GM12878 (cell line): Measurements from ENCODE around the gene ZCCHC24. TPM values are rescaled to one million over a fixed set of nuclear protein-coding genes. Genes with fewer than 3 reads are reported as not detected.

Experiments used
- ATAC-seq: fragments of 200-7000 bp; cut with Tn5 transposase; 3 replicates; pipeline ENCODE4 v1.9.1; 2020; ENCODE audit warnings: mild to moderate bottlenecking, moderate library complexity
- BruUV-seq: library from RNA; stranded (reverse); fragments of 400-500 nt; replicated peaks from 2 replicates; lab custom pipeline; 2021; lab: Mats Ljungman, UMichigan
- CTCF ChIA-PET: fragments of 300-600 bp; sonication (Branson Sonifier 250); formaldehyde crosslinking; extraction: SDS; loops from one replicate; lab custom pipeline; 2021; ENCODE audit warnings: inconsistent platforms; lab: Yijun Ruan, JAX
- POLR2A ChIA-PET: fragments of 350-600 bp; formaldehyde crosslinking; extraction: SDS; loops from one replicate; lab custom pipeline; 2021; ENCODE audit warnings: inconsistent platforms; lab: Charles Lee
- RAD21 ChIA-PET: fragments of 300-600 bp; sonication (Branson Sonifier 250); formaldehyde crosslinking; loops from one replicate; lab custom pipeline; 2023; ENCODE audit warnings: antibody characterized with exemption; ENCODE audit not compliant: unreplicated experiment; lab: Charles Lee
- SMC1A ChIA-PET: fragments of 300-600 bp; sonication (Branson Sonifier 250); formaldehyde crosslinking; loops from one replicate; lab custom pipeline; 2023; ENCODE audit not compliant: unreplicated experiment, uncharacterized antibody; lab: Charles Lee
- DNase-seq: peaks from one replicate; pipeline ENCODE4 v3.0.0-alpha.2; 2011; ENCODE audit warnings: low read depth, low spot score
- FAIRE-seq: peaks from 3 replicates; lab custom pipeline; 2011; peaks lifted over from hg19 to GRCh38; lab: Jason Lieb, UNC
- H2AFZ ChIP-seq: 2 replicates; pipeline ENCODE4 v1.6.0; 2011; ENCODE audit warnings: low read depth, low read length, control low read depth; ENCODE audit not compliant: control insufficient read depth
- H3K27ac ChIP-seq: 2 replicates; pipeline ENCODE4 v1.5.1; 2011; ENCODE audit warnings: control low read depth; ENCODE audit not compliant: control insufficient read depth, insufficient read depth
- H3K27me3 ChIP-seq, 2 experiments: replicated peaks in 1 of 2; 2 replicates each; pipeline versions ENCODE4 v1.6.0 to v1.6.1; 2011; ENCODE audit warnings: low read length in 1 of 2; ENCODE audit not compliant: control insufficient read depth in 2 of 2, insufficient read depth in 2 of 2
- H3K36me3 ChIP-seq, 2 experiments: 2 replicates each; pipeline ENCODE4 v1.5.1; 2011; ENCODE audit warnings: low read length in 1 of 2; ENCODE audit not compliant: control insufficient read depth in 2 of 2, insufficient read depth in 2 of 2
- H3K4me1 ChIP-seq: 2 replicates; pipeline ENCODE4 v1.6.1; 2011; ENCODE audit warnings: mild to moderate bottlenecking, low read length, moderate library complexity, mixed read lengths; ENCODE audit not compliant: control insufficient read depth, insufficient read depth
- H3K4me2 ChIP-seq: 2 replicates; pipeline ENCODE4 v1.6.0; 2011; ENCODE audit warnings: control low read depth; ENCODE audit not compliant: control insufficient read depth, insufficient read depth
- H3K4me3 ChIP-seq: fragments of 200-600 bp; sonication (generic); 2 replicates; pipeline ENCODE4 v1.5.1; 2016
- H3K79me2 ChIP-seq: 2 replicates; pipeline ENCODE4 v1.6.0; 2011; ENCODE audit warnings: low read length; ENCODE audit not compliant: control insufficient read depth, insufficient read depth
- H3K9ac ChIP-seq: 2 replicates; pipeline ENCODE4 v1.8.0; 2011; ENCODE audit warnings: low read length, control low read depth, mixed read lengths; ENCODE audit not compliant: control insufficient read depth, insufficient read depth
- H3K9me3 ChIP-seq: replicated peaks from 3 replicates; pipeline ENCODE4 v1.5.1; 2011; ENCODE audit warnings: mild to moderate bottlenecking, low read length; ENCODE audit not compliant: control insufficient read depth, insufficient read depth
- H4K20me1 ChIP-seq: 2 replicates; pipeline ENCODE4 v1.6.0; 2011; ENCODE audit not compliant: control insufficient read depth, insufficient read depth
- ESRRA ChIP-seq: IDR thresholded peaks from 2 replicates; pipeline ENCODE4 v1.6.1; 2012; ENCODE audit warnings: mild to moderate bottlenecking, low read length, improper control_type of control experiment
- HDAC2 ChIP-seq: fragments of 200-600 bp; sonication (generic); IDR thresholded peaks from 2 replicates; pipeline ENCODE4 v1.6.1; 2017
- IRF4 ChIP-seq: IDR thresholded peaks from 2 replicates; pipeline ENCODE4 v1.6.1; 2011; ENCODE audit warnings: low read depth, low read length
- JUND ChIP-seq: IDR thresholded peaks from 2 replicates; pipeline ENCODE4 v1.6.1; 2012; ENCODE audit warnings: low read depth, mild to moderate bottlenecking, low read length, improper control_type of control experiment, moderate library complexity
- RAD21 ChIP-seq: IDR thresholded peaks from 2 replicates; pipeline ENCODE4 v1.6.1; 2011; ENCODE audit warnings: mild to moderate bottlenecking, low read depth, low read length, moderate library complexity; ENCODE audit not compliant: insufficient read depth
- RAD51 ChIP-seq: fragments of 450-650 bp; IDR thresholded peaks from 2 replicates; pipeline ENCODE4 v1.6.1; 2016; ENCODE audit warnings: moderate library complexity, mild to moderate bottlenecking, inconsistent platforms
- SMC3 ChIP-seq: IDR thresholded peaks from 2 replicates; pipeline ENCODE4 v1.6.1; 2011; ENCODE audit warnings: low read length, improper control_type of control experiment, borderline replicate concordance
- SREBF1 ChIP-seq: IDR thresholded peaks from 2 replicates; pipeline ENCODE4 v1.6.1; 2012; ENCODE audit warnings: mild to moderate bottlenecking, low read length
- USF1 ChIP-seq: IDR thresholded peaks from 2 replicates; pipeline ENCODE4 v1.6.1; 2011; ENCODE audit warnings: borderline replicate concordance, low read depth, mild to moderate bottlenecking, moderate library complexity, mixed read lengths, low read length; ENCODE audit not compliant: insufficient read depth; ENCODE audit errors: extremely low read length
- YY1 ChIP-seq: IDR thresholded peaks from 2 replicates; pipeline ENCODE4 v1.6.1; 2011; ENCODE audit warnings: low read depth, mild to moderate bottlenecking, low read length
- WGBS: methylation state at CpG from one replicate; pipeline ENCODE4 v1.1.6; 2016; ENCODE audit warnings: low lambda C conversion rate; ENCODE audit not compliant: insufficient replicate concordance, insufficient coverage; ENCODE audit errors: missing lambda C conversion rate; 5-methylcytosine and 5-hydroxymethylcytosine counted together
- in situ Hi-C: fragments of 300-500 bp; cut with MboI; formaldehyde crosslinking; loops from 9 replicates; pipeline ENCODE4 v1.14.3; 2018; ENCODE audit warnings: mixed read lengths
- intact Hi-C: fragments of 100-400 bp; cut with micrococcal nuclease; formaldehyde crosslinking; loops from one replicate; pipeline ENCODE4 v1.14.2; 2022; ENCODE audit not compliant: unreplicated experiment
- polyA plus RNA-seq, 11 experiments: library from polyadenylated mRNA; depleted of rRNA in 4 of 11; unstranded in 6 of 11; stranded (reverse) in 5 of 11; fragments of >200 nt; fragmentation: Nextera tagmentation in 4 of 11; fragmentation: Illumina TruSeq in 1 of 11; extraction: Ambion mirVana in 4 of 11; extraction: Trizol in 1 of 11; gene quantifications; 1 replicate in 1 of 11; 2 replicates in 10 of 11; pipeline versions ENCODE4 v1.2.1 to v1.2.3, GENCODE V29; 2011 to 2016; ENCODE audit warnings: inconsistent platforms in 2 of 11, missing spikeins in 2 of 11, low read depth in 1 of 11
- total RNA-seq, 4 experiments: library from RNA; depleted of rRNA in 3 of 4; stranded (reverse); fragments of >200 nt in 3 of 4; fragmentation: Illumina TruSeq in 1 of 4; extraction: Trizol in 1 of 4; gene quantifications; 2 replicates each; pipeline versions ENCODE4 v1.2.1 to v1.2.3, GENCODE V29; 2013 to 2021
- TF ChIP-seq, protein P1 (sequence below), 3 experiments: IDR thresholded peaks in 2 of 3; conservative IDR thresholded peaks in 1 of 3; 2 replicates each; pipeline ENCODE4 v1.5.1; 2011; ENCODE audit warnings: low read depth in 3 of 3, low read length in 3 of 3, mild to moderate bottlenecking in 3 of 3, control low read depth in 2 of 3, moderate library complexity in 2 of 3, inconsistent platforms in 1 of 3, mixed read lengths in 1 of 3; ENCODE audit not compliant: control insufficient read depth in 2 of 3, insufficient read depth in 1 of 3; ENCODE audit errors: extremely low read depth in 1 of 3

Gene ZCCHC24
- total and polyA plus RNA-seq, 10 of the 15 experiments (the other 5 are each of a cell fraction or from before 2014, with no cell fraction given): 0.02 to 0.62 (median 0.04) TPM; not detected in 4

DNA sequence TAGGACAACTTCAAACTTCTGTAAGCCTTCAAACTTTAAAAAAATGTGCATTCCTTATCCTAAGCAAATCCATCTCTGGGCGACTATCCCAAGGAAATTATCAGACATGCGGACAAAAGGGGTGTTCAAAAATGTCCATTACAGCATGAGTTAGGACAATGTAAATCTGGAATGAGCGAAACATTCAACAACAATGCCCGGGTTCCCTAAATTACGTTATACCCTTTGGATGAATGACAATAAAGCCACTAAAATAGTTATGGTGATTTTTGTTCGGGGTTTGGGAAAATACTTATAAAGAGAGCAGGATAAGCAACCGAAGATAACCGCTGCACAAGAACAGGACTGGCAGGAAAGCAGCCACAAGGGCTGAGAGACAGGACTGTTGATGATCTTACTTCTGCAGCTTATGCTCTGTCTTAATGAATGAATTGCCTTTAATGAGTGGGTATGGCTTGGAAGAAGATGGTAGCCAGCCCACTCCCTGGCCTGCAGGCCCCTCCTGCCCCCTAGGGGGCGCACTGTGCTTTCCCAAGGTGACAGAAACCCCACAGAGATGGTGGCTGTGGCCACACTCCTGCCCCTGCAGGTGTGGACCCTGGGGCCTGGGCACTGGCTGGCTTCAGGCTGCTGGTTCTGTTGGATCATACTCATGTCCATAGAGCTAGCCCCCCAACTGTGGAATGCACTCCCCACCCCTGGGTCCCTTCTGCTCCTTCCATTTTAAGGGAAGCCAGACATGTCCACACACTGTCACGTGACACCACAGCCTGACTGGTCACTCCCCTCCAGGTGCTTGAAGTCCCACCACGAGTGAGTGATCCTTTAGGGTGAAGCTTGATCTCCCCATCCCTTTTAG is 45.0 kb downstream of the ZCCHC24 start:
- BruUV-seq: no TSS peak
- Histone ChIP-seq H3K36me3 (no peaks in the 10 kb centered on the region), H3K9me3 (no peaks in the 10 kb centered on the region), H2AFZ (no peak overlapping the region; the same call in 1 of the 2 replicates), H3K4me2 (no peak overlapping the region), H3K9ac (no peak overlapping the region), H3K27ac (no peak overlapping the region), H3K4me3 (no peak overlapping the region), H3K27me3 (no peaks in the 10 kb centered on the region; a peak in 3 of 4 replicates), H3K4me1 (no peaks in the 10 kb centered on the region), H4K20me1 (no peaks in the 10 kb centered on the region), H3K79me2 (no peaks in the 10 kb centered on the region)
- intact Hi-C loops: loop anchor here (1.0 kb wide), 2 partner anchors 67 to 87 kb away; no protein-coding TSS in a partner anchor
- in situ Hi-C loops: no loop called here
- RAD21 ChIA-PET: interaction anchor here (0.6 to 1.2 kb wide), 3 partner anchors 26 to 743 kb away, joined by 3 read pairs; no protein-coding TSS in a partner anchor
- SMC1A ChIA-PET: no interaction called here
- no peak for DNase-seq
- TF ChIP-seq ESRRA (no peak), SMC3 (peak; percentile 60), RAD21 (peak; percentile 65), YY1 (peak; percentile 66), IRF4 (no peak), USF1 (peak; percentile 40), HDAC2 (no peak), JUND (no peak), RAD51 (0 out of 2 replicates have a peak, but pooled peaks have one; percentile 47), SREBF1 (no peak)
- TF ChIP-seq, protein P1, sequence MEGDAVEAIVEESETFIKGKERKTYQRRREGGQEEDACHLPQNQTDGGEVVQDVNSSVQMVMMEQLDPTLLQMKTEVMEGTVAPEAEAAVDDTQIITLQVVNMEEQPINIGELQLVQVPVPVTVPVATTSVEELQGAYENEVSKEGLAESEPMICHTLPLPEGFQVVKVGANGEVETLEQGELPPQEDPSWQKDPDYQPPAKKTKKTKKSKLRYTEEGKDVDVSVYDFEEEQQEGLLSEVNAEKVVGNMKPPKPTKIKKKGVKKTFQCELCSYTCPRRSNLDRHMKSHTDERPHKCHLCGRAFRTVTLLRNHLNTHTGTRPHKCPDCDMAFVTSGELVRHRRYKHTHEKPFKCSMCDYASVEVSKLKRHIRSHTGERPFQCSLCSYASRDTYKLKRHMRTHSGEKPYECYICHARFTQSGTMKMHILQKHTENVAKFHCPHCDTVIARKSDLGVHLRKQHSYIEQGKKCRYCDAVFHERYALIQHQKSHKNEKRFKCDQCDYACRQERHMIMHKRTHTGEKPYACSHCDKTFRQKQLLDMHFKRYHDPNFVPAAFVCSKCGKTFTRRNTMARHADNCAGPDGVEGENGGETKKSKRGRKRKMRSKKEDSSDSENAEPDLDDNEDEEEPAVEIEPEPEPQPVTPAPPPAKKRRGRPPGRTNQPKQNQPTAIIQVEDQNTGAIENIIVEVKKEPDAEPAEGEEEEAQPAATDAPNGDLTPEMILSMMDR (IDR thresholded peaks at IDR 0.05 in 2 of 3, conservative IDR thresholded peaks at IDR 0.05 in 1 of 3; ENCODE audit: control insufficient read depth in 2 of 3, extremely low read depth in 1 of 3, insufficient read depth in 1 of 3, low read depth in 3 of 3, low read length in 3 of 3): peak; percentile 70 to 92 (median 75)
- peak; percentile 94 for ATAC-seq
- CTCF ChIA-PET: interaction anchor here (0.6 to 1.0 kb wide), 4 partner anchors 18 to 68 kb away, joined by 4 to 5 read pairs (median 4); no protein-coding TSS in a partner anchor
- no peak for FAIRE-seq
- WGBS: 22% methylated on average over 11 of the region's 11 CpGs
- POLR2A ChIA-PET: interaction anchor here (0.7 kb wide), 1 partner anchor 155 kb away, joined by 3 read pairs; no protein-coding TSS in a partner anchor
